ENCODE results near the gene GNA14. TPM values are rescaled to one million over a fixed set of nuclear protein-coding genes. Genes with fewer than 3 reads are reported as not detected.

The GNA14 gene
- total and polyA plus RNA-seq, 2 experiments from 2014 or later, result 0.21 to 0.36 TPM

DNA sequence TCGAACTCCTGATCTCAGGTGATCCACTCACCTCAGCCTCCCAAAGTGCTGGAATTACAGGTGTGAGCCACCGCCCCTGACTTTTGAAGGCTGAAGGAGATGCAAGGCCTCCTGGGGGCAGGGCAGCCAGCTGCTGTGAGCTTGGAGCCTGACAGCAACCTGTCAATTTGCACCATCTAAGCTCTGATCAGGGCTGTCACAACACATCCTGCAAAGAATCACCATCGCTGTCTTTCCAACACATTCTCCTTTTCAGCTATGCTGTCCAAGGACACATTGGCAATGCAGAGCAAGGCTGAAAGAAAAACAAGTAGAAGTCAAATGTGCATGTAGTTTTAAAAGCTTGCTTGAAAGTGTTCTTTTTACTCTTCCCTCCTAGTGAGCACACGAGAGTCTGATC lies 54.6 kb downstream of the GNA14 start:
- DNase-seq (ENCODE audit: low read depth in 1 of 2, low spot score in 1 of 2), result no peak
- Histone ChIP-seq H3K27me3 (no peaks in the 10 kb centered on the region), H3K4me1 (ENCODE audit: low read depth) (peaks cover 27% of the 10 kb centered on the region), H3K4me3 (no peak overlapping the region), H3K9me3 (ENCODE audit: low read depth) (no peaks in the 10 kb centered on the region), H3K27ac (no peak overlapping the region), H3K36me3 (no peaks in the 10 kb centered on the region)
- TF ChIP-seq, protein P1, sequence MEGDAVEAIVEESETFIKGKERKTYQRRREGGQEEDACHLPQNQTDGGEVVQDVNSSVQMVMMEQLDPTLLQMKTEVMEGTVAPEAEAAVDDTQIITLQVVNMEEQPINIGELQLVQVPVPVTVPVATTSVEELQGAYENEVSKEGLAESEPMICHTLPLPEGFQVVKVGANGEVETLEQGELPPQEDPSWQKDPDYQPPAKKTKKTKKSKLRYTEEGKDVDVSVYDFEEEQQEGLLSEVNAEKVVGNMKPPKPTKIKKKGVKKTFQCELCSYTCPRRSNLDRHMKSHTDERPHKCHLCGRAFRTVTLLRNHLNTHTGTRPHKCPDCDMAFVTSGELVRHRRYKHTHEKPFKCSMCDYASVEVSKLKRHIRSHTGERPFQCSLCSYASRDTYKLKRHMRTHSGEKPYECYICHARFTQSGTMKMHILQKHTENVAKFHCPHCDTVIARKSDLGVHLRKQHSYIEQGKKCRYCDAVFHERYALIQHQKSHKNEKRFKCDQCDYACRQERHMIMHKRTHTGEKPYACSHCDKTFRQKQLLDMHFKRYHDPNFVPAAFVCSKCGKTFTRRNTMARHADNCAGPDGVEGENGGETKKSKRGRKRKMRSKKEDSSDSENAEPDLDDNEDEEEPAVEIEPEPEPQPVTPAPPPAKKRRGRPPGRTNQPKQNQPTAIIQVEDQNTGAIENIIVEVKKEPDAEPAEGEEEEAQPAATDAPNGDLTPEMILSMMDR (IDR thresholded peaks at IDR 0.05; ENCODE audit: low read depth, low read length), result no peak

DNA sequence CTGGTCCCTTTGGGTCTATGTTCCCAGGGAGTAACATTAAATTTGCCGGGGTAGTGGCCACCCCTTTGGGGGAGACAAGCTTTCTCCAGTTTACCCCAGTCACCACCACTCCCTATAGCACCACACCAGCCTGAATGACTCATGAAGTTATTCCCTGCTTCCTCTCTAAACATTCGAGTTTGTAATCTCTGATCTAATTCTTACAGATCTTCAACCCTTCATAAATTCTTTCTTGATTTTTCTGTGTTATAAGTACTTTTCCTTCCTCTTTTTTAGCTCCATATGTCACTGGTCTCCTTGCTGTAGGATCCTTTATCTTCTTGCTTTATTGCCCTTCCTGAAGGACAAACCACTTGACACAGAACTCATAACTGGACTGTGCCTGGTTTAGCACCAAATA lies 55.6 kb downstream of the GNA14 start:
- no peak overlapping the region for H3K27ac ChIP-seq
- TF ChIP-seq, protein P1 (IDR thresholded peaks at IDR 0.05; ENCODE audit: low read depth, low read length), result no peak
- H3K4me1 ChIP-seq (ENCODE audit: low read depth), result peaks cover 27% of the 10 kb centered on the region
- H3K4me3 ChIP-seq, result no peak overlapping the region
- H3K27me3 ChIP-seq, result no peaks in the 10 kb centered on the region
- no peaks in the 10 kb centered on the region for H3K36me3 ChIP-seq
- no peak for DNase-seq (ENCODE audit: low read depth in 1 of 2, low spot score in 1 of 2)
- H3K9me3 ChIP-seq (ENCODE audit: low read depth), result no peaks in the 10 kb centered on the region

DNA sequence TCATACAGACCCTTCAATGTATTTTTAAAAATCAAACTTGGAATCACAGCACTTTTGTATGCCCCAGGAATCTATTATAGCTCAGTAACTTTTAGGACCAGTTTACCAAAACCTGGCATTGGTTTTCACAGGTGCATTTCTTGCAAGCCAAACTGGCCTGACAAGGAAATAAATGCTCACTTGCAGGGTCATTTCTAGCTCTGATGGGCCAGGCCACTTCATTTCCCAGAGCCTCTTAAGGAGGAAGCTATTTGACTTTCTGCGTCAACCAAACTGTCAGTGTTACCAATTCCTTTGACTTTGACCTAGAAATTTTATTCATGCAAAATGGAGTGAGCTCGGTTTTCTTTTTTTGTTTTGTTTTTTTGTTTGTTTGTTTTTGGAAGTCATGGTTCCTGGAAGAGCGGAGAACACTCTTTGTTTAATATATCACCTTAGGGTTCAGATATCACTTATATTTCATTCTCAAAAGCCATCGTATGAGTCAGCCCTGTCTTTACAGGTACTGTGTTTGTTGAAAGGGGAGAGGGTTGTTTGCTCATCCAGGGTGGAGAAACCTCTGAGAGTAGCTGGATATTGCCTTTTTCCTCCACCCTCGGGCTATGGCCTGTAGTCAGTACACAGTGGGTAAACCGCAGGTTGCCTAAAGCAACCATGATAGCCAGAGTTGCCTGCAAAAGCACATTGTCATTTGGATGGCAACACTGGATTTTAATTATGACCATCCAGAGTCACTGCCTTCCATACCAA lies 58.9 kb downstream of the GNA14 start:
- Histone ChIP-seq H3K36me3 (no peaks in the 10 kb centered on the region), H3K4me3 (no peak overlapping the region), H3K27ac (no peak overlapping the region), H3K4me1 (ENCODE audit: low read depth) (peaks cover 12% of the 10 kb centered on the region), H3K9me3 (ENCODE audit: low read depth) (no peaks in the 10 kb centered on the region), H3K27me3 (no peaks in the 10 kb centered on the region)
- TF ChIP-seq, protein P1 (IDR thresholded peaks at IDR 0.05; ENCODE audit: low read depth, low read length), result no peak
- DNase-seq (ENCODE audit: low read depth in 1 of 2, low spot score in 1 of 2), result no peak

DNA sequence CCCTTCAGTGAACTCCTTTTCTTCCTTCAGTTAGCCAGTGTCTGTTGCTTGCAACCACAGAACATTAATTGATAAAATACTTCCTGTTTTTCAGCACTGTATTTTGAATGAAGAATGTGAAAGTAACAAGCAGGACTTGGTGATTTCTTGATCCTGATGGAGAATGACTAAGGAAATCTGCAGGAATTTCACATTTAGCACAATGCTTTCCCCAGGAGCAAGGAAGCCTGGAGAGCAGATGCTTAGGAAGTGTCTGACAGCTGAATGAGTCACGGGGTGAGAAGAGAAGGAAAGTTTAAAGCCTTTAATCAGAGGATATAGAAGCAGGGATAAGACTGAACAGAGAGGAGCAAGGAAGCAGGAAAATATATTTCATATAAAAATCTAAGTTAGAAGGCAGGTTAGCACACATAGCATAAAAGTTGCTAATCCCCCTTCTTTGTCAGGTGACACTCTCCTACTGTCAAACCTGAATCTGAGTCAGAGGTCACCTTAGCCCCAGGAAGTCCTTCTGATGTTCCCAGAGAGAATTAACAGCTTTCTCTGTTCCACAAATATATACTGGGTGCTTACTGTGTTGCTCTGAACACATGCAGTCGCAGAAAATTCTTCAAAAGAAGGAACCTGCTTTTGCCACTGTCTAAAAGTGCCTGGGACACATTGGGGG lies 59.7 kb downstream of the GNA14 start:
- Histone ChIP-seq H3K9me3 (ENCODE audit: low read depth) (no peaks in the 10 kb centered on the region), H3K4me1 (ENCODE audit: low read depth) (peaks cover 4% of the 10 kb centered on the region), H3K27ac (no peak overlapping the region), H3K27me3 (no peaks in the 10 kb centered on the region), H3K36me3 (no peaks in the 10 kb centered on the region), H3K4me3 (no peak overlapping the region)
- TF ChIP-seq, protein P1 (IDR thresholded peaks at IDR 0.05; ENCODE audit: low read depth, low read length), result no peak
- DNase-seq (ENCODE audit: low read depth in 1 of 2, low spot score in 1 of 2), result peak; percentile 19 to 92

DNA sequence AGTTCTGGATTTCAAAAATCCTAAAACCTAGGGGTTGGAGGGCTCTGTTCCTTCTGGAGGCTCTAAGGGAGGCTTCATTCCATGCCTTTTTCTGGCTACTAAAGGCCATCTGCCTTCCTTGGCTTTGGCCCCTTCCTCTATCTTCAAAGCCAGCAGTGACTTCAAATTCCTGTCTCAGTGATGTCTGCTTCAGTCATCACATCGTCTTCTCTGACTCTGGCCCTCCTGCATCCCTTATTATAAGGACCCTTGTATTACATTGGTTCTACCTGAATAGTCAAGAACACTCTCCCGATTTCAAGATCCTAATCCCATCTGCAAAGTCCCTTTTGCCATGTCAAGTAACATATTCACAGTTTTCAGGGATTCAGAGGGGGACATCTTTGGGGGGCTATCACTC lies 60.3 kb downstream of the GNA14 start:
- Histone ChIP-seq H3K27me3 (no peaks in the 10 kb centered on the region), H3K4me1 (ENCODE audit: low read depth) (peaks cover 4% of the 10 kb centered on the region)

More for the DNA sequence above, 60.3 kb downstream of the GNA14 start:
- TF ChIP-seq, protein P1 (IDR thresholded peaks at IDR 0.05; ENCODE audit: low read depth, low read length), result no peak
- Histone ChIP-seq H3K36me3 (no peaks in the 10 kb centered on the region), H3K4me3 (no peak overlapping the region), H3K27ac (no peak overlapping the region), H3K9me3 (ENCODE audit: low read depth) (no peaks in the 10 kb centered on the region)
- DNase-seq (ENCODE audit: low read depth in 1 of 2, low spot score in 1 of 2), result no peak
